ENCODE measurements around the gene SLFNL1. TPM values are rescaled to one million over a fixed set of nuclear protein-coding genes. Genes with fewer than 3 reads are reported as not detected.

Gene SLFNL1
- total RNA-seq, 1 experiment from 2014 or later = not detected

DNA sequence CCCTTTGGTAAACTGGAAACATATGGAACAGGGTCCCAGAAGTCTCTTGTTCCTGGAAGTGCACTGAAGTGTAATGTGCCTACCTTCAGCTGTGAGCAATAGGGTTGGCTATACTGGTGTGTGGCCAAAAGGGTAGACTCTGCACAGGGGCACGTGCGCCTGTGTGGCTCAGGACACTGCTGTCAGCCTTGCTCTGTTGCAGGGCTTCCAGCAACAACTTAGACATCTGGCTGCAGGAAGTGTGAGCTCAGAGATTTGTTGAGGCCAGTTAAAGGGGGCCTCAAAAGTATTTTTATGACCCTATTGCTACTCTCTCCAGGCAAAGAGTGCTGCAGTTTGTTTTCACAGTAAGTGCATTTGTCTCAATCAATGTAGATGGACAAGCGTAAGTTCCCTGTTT is 34.6 kb downstream of the SLFNL1 start:
- DNase-seq (ENCODE audit: low spot score) = no peak

DNA sequence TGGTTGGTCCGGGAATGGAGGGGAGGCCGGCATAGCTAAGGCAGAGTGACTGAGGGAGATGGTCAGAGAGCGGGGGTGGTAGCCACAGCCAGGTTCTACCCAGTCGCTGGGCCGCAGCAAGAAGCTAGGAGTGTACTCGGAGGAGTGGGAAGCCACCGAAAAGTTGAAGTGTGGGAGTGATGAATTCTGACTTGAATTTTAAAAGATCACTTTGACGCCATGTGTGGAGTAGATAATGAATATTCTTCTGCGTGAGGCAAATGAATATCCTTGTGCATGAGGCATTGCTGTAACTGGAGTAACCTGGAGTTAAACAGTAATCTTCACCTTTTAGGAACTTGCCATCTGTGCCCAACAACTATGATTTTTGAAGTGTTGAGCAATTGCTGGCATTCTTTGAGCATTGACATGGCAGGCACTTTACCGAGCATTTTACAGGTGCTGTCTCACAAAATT is 35.2 kb downstream of the SLFNL1 start:
- no peak for DNase-seq (ENCODE audit: low spot score)

DNA sequence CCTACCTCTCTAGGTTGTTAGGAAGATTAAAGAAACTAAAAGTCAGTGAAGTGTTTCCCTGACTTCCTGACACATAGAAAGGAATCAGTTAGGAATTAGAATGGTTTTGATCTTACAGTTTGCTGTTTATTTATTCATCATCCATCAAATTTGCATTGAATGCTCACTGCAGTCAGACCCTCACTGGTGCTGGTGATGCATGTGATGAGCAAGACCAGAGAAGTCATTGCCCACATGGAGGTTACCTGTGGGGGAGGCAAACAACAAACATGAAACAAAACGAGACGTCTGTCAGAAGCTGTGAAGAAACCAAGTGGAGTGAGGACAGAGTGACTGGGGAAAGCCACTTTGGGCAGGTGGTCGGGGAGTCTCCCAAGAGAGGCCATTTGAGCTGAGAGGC is 35.6 kb downstream of the SLFNL1 start:
- DNase-seq (ENCODE audit: low spot score) = no peak

DNA sequence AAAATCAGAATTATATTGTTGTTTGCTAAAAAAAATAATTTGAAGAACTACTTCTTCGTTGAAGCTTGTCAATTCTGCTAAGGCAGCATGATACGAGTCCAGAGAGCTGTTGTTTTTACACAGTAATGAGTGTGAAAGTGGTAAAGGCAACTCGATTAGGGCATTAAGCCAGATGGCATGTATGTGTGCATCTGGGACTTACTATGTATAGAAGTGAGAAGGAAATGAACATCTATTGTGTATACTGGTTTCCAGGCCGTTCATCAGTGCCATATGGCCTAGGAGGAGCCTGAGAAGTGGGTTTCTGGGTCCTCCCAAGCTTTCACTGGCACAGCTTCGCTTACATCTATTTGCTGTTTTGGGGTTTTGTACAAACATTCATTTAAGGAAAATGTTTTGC is 36.4 kb downstream of the SLFNL1 start:
- DNase-seq (ENCODE audit: low spot score) = no peak

DNA sequence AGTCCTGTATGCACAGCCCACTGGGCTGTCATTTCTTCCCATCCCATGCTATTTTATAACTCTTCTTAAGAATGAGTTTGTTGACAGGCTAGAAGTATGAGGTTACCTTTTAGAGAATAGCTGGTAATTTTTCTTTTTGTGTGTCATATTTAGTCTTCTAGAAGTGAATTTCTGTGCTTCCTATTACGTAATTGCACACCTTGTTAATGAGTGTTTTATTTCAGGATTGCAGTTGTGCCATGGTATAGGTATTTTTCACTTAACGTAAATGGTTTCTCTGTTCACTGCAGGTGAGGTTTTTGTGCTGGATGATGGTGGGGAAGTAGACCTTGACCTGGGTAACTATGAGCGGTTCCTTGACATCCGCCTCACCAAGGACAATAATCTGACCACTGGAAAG is 37.0 kb downstream of the SLFNL1 start:
- no peak for DNase-seq (ENCODE audit: low spot score)

DNA sequence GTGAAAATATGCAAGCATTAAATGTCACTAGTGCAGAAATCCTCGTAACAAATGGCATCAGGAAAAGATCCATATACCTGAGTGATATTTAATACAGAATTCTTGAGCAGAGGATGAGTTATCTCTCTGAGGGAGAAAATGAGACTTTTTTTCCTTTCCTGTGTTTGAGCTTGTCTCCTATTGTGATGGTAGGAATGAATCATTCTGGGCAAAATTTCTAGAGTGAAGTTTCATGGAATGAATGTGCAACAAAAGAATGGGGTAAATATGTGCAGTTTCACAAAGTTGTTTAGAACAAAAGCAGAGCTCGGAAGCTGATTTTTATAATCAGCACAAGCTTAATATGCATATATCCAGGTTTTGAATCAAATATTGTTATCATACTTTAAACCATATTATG is 37.5 kb downstream of the SLFNL1 start:
- no peak for DNase-seq (ENCODE audit: low spot score)

DNA sequence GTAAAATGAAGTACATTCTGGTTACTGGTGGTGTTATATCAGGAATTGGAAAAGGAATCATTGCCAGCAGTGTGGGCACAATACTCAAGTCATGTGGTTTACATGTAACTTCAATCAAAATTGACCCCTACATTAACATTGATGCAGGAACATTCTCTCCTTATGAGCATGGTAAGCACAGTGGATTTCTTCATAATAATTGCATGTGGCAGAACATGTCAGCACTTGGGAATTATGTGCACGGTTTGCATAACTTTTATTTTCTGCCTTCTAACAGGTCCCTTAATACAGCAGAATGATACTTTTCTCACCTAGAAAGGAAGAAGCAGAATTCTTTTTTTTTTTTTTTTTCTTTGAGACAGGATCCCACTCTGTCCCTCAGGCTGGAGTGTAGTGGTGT is 38.2 kb downstream of the SLFNL1 start:
- no peak for DNase-seq (ENCODE audit: low spot score)

DNA sequence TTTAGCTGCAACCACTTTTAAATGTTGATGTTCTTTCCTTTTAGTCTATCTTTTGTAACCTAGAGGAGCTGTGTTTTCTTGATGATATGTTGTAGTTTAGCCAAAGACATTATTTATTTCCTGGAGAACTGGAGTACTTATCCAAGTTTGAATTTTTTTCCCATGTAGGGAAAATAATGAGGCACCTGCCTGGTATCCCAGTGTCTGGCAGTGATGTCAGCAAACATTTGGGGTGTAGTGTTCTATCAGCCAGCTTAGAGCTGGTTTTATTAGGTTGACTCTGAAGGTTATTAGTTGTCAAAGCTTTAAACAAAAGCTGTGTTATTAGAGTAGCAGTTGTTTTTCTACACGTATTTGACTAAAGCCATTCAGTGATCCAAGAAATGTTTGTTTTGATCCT is 38.8 kb downstream of the SLFNL1 start:
- no peak for DNase-seq (ENCODE audit: low spot score)

DNA sequence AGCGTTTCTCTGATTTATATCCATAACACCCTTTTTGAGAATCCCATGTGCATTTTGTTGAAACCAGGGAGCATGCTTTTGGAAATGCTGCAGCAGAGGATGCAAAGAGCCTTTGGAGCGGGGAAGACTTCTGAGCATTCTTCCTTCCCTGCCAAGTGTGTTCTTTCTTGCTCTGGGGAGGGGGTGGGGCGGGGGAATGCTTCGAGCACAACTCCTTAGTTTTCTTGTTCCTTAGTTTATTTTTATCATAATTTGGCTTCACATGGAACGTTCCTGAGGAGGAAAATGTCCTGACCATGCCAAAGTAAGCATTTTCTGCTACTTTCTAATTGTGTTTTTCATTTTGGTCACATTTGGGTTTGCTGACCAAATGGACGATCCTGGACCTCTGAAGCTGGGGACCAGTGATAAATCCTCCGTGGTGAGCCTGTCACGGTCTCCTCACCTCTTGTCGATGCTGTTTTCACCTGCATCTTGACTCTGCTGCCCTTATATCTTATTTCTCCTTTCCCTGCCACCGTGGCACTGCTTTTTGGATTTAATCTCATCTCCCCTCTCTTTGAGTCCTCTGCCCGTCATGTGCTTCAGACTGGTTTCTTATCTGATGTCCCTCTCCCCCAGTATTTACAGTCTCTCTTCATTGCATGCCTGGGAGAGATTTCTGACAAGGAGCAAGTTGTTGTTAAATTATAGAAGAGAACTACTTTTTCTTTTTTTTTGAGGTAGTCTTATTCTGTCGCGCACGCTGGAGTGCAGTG is 39.7 kb downstream of the SLFNL1 start:
- no peak for DNase-seq (ENCODE audit: low spot score)

DNA sequence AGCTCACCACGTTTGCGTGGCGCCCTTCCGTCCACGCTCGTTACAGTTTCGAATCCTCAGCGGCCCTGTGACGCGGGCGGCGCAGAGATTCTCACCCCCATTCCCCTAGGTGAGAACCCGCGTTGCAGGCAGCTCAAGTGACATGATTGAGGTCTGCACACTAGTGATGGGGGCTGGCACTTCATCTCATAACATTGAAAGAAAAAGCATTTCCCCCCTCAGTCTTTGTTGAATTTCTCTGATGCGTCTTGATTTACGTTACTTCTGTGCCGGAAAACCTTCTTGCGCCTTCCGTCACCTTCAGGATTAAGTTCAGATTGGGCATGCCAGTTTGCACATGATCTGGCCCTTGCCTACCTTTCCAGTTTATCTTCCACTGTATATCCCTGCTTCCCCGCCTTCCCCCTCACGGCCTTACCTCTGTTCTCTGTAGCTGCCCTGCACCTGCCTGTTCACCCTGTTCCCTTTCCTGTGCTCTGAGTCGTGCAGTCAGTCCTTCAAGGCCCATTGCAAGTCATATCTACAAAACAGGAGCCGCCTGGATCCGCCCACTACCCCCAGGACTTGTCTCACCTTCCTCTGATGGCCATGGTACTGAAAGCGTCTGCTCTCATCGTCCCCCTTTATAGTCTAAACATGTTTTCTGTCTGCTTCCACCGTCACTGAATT is 40.9 kb downstream of the SLFNL1 start:
- peak; percentile 26 for DNase-seq (ENCODE audit: low spot score)

DNA sequence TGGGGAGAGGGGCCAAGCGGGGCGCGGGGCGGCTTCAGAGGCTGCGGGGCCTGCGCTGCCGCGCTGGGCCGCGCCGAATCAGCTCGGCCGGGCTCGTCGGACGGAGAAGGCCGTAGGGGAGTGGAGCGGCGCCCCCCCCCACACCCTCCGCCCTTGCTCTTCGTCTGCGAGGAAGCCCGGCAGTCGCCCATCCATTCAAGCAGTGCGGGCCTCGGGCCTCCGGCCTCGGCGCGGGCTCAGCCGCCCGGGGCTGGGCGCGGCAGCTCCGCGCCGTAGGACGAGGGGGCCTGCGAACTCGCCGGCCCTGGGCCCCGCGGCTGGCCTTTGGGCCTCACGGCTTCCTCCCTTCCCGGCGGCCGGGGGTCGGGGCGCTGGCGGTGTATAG is 41.5 kb downstream of the SLFNL1 start:
- DNase-seq (ENCODE audit: low spot score) = no peak

DNA sequence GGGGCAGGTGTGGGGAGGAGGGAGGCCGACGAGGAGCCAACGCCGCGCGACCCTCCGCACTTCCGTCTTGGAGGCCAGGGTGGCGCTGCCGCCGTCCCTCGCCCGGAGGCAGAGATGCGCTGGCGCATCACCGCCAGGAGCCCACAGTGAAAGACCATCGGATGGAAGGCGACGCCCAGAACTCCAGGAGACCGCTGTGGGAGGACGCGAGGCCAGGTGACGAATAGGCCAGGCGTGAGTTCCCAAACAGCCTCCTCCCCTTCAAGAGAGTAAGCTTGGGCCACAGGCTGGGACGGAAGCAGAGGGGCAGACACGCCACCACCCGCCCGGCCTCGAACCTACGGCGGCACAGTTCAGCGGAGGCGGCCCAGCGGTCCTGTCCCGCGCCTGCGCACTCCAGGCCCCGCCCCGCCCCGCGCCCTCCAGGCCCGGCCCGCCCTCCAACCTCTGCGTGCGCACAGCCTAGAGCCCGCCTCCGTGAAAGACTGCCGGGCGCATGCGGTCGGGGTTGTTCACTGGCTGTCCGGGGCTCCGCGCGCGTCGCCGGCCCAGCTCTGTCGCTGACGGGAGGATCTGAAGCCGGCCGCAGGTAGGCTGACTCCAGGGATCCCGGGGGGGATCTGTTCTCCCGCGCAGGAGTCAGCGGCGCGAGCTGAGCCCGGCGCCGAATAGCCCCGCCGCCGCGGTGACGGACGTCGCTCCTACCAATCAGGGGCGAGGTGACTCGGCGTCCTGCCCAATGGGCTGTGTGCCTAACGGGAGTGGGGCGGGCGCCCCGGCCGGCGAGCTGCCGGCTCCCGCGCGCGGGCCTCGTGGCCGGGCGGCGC is 42.1 kb downstream of the SLFNL1 start, which contains the start of gene CTPS1:
TSS of gene CTPS1 (plus strand) at position 456 of the 827 bp plus-strand sequence. CDS start 3,595 bp downstream, outside the sequence.
- DNase-seq (ENCODE audit: low spot score) = peak; percentile 92

DNA sequence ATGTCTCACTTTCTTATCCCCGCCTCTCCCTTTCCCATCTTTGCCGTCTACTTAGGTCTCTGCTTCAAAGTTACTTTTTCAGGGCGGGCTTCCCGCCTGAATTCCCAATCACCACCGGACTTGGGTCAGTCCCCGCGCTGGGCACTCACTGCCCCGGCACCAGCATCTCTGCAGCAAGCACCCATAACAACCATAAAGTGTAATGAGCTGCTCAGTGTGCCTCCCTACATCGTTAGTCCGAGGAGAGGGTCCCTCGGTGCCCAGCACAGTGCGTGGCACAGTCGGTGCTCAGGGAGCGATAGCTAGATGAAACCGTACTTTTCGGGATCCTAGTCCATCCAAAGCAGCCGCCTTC is 42.7 kb downstream of the SLFNL1 start:
- no peak for DNase-seq (ENCODE audit: low spot score)

DNA sequence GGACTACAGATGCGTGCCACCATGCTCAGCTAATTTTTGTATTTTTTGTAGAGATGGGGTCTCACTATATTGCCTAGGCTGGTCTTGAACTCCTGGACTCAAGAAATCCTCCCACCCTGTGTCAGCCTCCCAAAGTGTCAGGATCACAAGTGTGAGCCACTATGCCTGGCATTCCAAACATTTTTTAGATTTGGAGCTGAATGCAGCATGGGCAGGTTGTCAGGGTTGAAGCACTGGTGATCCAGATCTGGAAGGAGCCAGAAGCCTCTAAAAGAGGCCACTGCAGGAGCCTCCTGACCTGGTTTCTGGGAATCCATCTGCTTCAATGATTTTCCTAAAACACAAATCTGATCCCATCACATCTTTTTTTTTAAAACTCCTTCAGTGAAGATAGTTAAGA is 43.8 kb downstream of the SLFNL1 start:
- DNase-seq (ENCODE audit: low spot score) = no peak

DNA sequence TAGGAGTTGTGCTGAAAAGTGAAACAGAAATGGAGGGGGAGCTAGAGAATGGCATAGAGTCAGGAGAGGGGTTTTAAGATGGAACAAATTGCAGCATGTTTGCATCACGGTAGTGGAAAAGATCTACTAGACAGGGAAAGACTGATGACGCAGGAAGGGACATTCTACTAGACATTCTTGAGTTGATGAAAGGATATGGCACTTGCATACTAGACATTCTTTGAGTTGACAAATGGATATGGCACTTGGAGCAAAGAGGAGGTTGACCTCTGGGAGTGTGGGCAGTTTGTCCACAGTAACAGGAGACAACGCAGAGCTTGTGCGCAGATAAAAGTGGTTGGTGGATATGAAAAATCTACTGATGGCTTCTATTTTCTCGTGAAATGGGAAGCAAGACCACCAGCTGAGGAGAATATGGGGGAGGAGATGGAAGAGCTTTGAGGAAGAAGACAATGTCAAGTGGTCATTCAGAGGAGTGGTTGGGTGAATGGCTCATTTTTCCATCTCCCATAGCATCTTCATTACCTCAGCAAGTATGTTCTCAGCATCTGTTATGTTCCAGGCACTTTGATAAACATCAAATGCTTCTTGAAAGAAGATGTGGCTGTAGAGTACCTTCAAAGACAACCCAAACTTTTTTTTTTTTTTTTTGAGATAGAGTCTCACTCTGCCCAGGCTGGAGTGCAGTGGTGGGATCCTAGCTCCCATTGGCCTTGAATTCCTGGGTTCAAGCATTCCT is 44.4 kb downstream of the SLFNL1 start:
- DNase-seq (ENCODE audit: low spot score) = no peak

DNA sequence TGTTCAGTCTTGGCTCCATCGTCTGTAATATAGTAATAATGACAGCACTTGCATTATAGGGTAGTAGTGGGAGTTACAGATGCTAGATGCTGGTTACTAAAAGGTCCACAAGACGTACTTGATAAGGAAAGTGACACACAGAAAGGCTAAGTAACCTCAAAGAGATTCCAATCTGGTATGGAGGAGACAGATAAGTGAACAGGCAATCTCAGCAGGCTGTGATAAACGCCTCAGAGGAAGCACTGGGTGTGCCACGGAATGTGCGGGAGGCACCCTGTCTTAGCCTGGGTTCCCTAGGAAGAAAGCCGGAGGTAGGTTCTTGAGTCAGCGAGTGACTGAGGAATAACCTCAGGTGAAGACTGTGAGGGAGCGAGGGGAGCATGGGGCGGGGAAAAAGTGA is 46.6 kb downstream of the SLFNL1 start:
- DNase-seq (ENCODE audit: low spot score) = no peak

DNA sequence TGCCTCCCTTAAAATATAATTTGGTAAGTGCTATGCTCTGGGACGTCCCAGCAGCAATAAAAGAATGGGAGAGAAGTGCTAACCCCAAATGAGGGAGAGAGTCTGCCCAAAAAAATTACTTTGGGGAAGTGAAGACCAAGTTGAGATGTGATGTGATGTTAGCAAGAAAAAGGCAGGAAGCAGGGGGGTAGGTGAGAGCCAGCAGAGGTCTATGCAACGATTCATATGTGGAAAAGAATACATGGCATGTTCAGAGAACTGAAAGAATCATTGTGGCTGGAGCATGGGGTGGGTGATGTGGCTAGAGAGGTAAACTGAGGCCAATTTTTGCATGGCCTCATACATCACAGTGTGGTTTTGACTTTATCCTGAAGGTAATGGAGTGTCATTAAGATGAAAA is 47.6 kb downstream of the SLFNL1 start:
- no peak for DNase-seq (ENCODE audit: low spot score)

DNA sequence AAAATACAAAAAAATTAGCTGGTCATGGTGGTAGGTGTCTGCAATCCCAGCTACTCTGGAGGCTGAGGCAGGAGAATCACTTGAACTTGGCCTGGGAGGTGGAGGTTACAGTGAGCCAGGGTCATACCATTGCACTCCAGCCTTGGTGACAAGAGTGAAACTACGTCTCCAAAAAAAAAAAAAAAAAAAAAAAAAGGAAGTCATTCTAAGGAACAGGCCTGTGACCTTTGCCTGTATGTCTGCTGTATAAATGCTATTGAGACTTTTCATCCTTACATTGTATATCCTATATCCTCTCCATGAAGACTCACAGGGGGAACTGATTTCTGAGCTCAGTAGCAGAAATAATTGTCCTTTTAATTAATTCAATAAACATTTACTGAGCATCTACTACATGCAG is 49.6 kb downstream of the SLFNL1 start:
- no peak for DNase-seq (ENCODE audit: low spot score)

DNA sequence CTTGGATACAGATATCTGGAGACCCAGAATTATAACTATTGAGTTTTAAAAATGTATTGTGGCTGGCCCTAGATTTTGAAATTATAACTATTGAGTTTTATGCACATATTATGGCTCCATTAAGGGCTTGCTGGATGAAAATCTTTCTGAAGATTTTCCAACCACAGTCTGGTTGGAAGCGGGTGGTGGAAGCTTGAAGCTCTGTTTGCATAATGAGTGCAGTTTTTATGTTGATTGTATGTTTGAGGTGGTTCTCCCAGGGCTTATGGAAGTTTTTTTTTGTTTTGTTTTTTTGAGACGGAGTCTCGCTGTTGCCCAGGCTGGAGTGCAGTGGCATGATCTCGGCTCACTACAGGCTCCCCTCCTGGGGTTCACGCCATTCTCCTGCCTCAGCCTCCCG is 52.1 kb downstream of the SLFNL1 start:
- DNase-seq (ENCODE audit: low spot score) = no peak

DNA sequence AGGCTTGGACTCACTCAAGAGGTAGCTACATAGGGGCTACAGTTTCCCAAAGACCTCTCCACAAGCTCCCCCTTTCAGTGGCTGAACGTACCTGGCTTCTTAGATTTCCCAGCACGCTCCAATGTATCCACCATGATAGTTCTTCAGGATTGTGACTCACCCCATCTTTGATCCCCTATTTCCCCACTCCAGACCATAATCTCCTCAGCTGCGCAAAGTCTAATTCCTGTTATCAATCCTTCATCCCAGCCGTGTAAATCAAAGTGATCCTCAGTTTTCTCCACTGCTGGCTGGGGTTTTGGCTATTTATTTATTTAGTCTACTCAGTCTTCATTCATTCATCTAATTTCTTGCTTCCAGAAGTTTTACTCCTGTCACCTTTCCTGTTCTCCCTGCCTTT is 55.1 kb downstream of the SLFNL1 start:
- no peak for DNase-seq (ENCODE audit: low spot score)

All from H4 (cell line).